HUES64 (cell line): ENCODE results near the gene FAM117A.

Source experiments
- H3K27ac ChIP-seq: 2 replicates; pipeline ENCODE4 v1.7.0; 2013; ENCODE audit warnings: low read depth, low read length, inconsistent platforms
- H3K27me3 ChIP-seq: 2 replicates; pipeline ENCODE4 v1.6.1; 2013; ENCODE audit warnings: mild to moderate bottlenecking, low read length; ENCODE audit not compliant: insufficient read depth
- H3K36me3 ChIP-seq: 2 replicates; pipeline ENCODE4 v1.6.1; 2013; ENCODE audit warnings: mild to moderate bottlenecking, low read length; ENCODE audit not compliant: insufficient read depth
- H3K4me1 ChIP-seq: 2 replicates; pipeline ENCODE4 v1.6.1; 2013; ENCODE audit warnings: mild to moderate bottlenecking, low read length, moderate library complexity; ENCODE audit not compliant: insufficient read depth
- H3K4me3 ChIP-seq: 2 replicates; pipeline ENCODE4 v1.5.1; 2013; ENCODE audit warnings: mild to moderate bottlenecking, low read length, moderate library complexity
- H3K9ac ChIP-seq: 2 replicates; pipeline ENCODE4 v1.6.1; 2013; ENCODE audit warnings: mild to moderate bottlenecking, low read depth, low read length
- H3K9me3 ChIP-seq: 2 replicates; pipeline ENCODE4 v1.6.1; 2013; ENCODE audit warnings: low read depth, low read length; ENCODE audit not compliant: insufficient read depth
- whole genome bisulfite sequencing: fragments of 150-250, 120-280 bp; methylation state at CpG from one replicate; pipeline ENCODE4 v1.1.7; 2013; ENCODE audit warnings: missing lambda C conversion rate; 5-methylcytosine and 5-hydroxymethylcytosine counted together

Gene FAM117A

DNA sequence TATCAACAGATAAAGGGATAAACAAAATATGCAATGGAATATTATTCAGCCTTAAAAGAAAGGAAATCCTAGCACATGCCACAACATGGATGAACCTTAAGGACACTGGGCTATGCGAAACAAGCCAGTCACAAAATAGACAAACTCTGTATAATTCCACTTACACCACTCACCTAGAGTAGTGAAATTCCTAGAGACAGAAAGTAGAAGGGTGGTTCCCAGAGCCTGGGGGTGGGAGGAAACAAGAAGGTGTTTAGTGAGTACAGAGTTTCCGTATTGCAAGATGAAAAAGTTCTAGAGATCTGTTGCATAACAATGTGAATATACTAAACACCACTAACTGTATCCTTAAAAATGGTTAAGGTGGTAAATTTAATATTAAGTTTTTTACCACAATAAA is 96.1 kb downstream of the FAM117A start:
- H3K9me3 ChIP-seq: no peaks in the 10 kb centered on the region
- 92% methylated on average over 2 of the region's 2 CpGs for WGBS
- H3K9ac ChIP-seq: no peak overlapping the region
- no peak overlapping the region for H3K27ac ChIP-seq
- no peak overlapping the region for H3K4me3 ChIP-seq
- no peaks in the 10 kb centered on the region for H3K27me3 ChIP-seq
- no peaks in the 10 kb centered on the region for H3K4me1 ChIP-seq
- 0 out of 2 replicates have a peak, but pooled peaks cover 5% of the 10 kb centered on the region for H3K36me3 ChIP-seq

DNA sequence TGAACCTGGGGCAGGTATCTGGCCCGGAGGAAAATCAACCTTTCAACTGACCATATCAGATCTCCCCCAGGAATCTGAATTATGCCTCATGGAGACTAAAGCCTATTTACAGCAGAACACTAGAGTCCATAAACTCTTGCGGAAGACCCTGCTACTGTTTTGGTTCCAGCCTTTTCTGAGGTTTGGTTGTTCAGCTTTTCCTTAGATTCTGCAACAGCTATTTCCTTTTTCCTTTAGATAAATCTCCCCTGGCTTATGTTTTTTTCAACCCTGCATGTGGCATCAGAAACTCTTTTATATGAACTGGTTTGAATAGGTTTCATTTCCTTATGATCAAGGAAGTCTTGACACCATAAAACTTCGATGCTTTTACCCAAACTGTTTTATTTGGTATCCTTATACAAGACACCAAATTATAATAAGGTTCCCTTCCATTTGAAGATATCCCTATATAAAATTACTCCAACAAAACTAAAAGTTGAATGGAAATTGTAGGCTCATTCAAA is 99.2 kb downstream of the FAM117A start:
- Histone ChIP-seq H3K4me1 (no peaks in the 10 kb centered on the region), H3K9ac (no peak overlapping the region), H3K9me3 (no peaks in the 10 kb centered on the region), H3K27ac (no peak overlapping the region), H3K4me3 (no peak overlapping the region), H3K36me3 (0 out of 2 replicates have a peak, but pooled peaks cover 5% of the 10 kb centered on the region), H3K27me3 (no peaks in the 10 kb centered on the region)
- 95% methylated on average over 3 of the region's 3 CpGs for WGBS
